COLO668 (cell line): ENCODE measurements around the gene IL1B.
"Not testable (repeated sequence)": the region's sequence is repeated elsewhere in the genome, so short reads cannot be mapped to it uniquely, and the experiment has no call there.

ENCODE experiments used
- DNase-seq: peaks from one replicate; lab custom pipeline; 2025; ENCODE audit not compliant: unreplicated experiment; lab: John Stamatoyannopoulos, UW

Gene IL1B

DNA sequence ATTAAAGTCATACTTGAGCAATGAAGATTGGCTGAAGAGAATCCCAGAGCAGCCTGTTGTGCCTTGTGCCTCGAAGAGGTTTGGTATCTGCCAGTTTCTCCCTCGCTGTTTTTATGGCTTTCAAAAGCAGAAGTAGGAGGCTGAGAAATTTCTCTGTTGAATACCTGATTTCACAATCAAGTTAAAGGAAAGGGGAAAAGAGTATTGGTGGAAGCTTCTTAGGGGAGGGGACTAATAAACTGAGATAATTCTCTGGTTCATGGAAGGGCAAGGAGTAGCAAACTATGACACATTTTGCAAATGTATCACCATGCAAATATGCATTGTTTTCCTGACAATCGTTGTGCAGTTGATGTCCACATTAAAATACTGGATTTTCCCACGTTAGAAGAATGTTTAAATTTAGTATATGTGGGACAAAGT is at the start of gene IL1B:
TSS of gene IL1B (minus strand) at position 85 of the 423 bp plus-strand sequence. CDS start 550 bp downstream, outside the sequence.
- DNase-seq = no peak

- no peak for DNase-seq
Observed at GRCh38 chr2:112886291-112886690, 49.7 kb upstream of the IL1B start.

- DNase-seq = no peak
Observed at GRCh38 chr2:112885506-112885902, 48.9 kb upstream of the IL1B start.

GRCh38 chr2:112884869-112885505 is 48.4 kb upstream of the IL1B start:
- no peak for DNase-seq

- no peak for DNase-seq
Observed at GRCh38 chr2:112883669-112884068, 47.1 kb upstream of the IL1B start.

GRCh38 chr2:112881217-112881985 is 44.8 kb upstream of the IL1B start:
- no peak for DNase-seq

GRCh38 chr2:112880696-112881095 is 44.1 kb upstream of the IL1B start:
- no peak for DNase-seq

DNA sequence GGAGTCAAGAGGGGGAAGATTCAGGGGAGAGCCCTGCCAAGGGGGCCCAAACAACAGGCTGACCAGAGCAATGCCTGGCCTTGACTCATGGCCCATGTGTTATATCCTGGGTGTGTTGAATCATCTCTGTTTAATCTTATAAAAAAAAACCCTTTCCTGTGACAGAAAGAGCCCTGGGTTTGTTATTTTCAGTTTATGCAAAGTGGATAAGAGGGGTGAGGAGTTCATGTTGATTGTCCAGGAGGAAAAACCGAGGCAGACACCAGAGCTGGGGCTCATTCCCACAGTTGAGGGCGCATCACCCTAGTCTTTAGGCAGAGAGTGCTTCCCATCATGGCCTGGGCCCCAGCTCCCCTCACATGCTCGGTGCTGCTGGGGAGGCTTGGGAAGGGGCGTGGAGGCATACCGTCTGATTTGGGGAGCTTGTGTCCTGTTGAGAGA is 43.5 kb upstream of the IL1B start:
- no peak for DNase-seq

DNA sequence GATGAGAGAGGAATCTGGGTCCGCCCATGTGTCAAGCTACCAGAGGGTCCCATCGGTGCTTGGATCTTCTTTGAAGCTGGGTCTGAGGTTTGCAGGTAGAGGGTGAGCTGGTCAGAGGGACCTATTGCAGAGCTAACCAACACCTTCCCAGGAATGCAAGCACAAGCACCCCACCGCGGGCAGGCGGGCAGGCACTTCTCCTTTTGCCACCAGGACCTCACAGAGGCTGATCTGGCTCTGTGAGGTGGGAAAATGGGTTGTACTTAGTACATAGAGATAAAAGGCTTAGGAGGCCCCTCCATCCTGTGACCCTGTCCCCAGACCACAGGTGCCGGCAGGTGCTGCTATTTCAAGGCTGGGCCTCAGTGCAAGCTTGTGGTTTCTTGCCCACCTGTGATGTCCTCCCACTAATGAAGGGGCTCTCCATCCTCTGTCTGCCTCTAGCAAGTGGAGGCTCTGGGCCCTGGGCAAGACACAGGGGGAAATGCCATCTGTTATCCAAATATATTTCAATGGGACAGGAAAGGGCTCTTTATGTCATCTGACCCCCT is 43.0 kb upstream of the IL1B start:
- no peak for DNase-seq

DNA sequence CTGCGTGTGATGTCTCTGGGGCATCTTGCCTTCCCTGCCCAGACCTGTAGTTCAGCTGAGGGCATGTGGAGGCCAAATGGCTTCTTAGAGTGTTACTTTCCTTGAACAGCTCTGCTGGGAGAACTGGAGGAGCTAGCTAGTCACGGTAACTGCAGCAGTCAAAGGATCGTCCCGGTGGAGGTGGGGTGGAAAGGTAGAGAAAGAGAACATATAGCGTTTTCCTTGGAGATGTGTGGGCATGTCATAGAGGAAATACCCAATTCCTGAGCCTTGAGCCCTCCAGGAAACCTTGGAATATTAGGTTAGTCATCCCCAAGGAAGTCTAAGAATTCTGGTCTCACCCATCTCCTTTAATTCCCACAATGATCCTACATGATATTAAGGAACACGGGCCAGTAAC is 40.8 kb upstream of the IL1B start:
- no peak for DNase-seq

DNA sequence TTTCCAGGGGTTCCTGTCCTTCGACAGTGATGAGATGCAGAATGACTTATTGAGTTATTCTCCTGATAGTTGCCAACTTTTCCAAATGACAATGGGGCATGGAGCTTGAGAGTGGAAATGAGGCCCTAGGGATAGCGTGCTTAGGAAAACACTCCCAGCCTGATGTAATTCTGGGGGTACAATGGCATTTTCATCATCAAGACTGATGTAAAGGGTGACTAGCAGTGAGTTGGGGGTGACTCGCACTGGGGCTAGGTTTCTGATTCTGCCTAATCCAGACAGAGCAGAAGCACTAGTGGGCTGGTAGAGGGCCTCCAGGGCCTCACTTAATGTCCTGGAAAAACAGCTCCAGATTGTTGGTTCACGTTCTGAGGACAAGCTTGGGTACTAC is 40.4 kb upstream of the IL1B start:
- DNase-seq = no peak

- DNase-seq = no peak
Observed at GRCh38 chr2:112876257-112876970, 39.8 kb upstream of the IL1B start.

GRCh38 chr2:112870841-112871835 is 34.6 kb upstream of the IL1B start:
- no peak for DNase-seq

GRCh38 chr2:112869258-112869842 is 32.8 kb upstream of the IL1B start:
- DNase-seq = peak; percentile 80

GRCh38 chr2:112867701-112868631 is 31.4 kb upstream of the IL1B start:
- no peak for DNase-seq

DNA sequence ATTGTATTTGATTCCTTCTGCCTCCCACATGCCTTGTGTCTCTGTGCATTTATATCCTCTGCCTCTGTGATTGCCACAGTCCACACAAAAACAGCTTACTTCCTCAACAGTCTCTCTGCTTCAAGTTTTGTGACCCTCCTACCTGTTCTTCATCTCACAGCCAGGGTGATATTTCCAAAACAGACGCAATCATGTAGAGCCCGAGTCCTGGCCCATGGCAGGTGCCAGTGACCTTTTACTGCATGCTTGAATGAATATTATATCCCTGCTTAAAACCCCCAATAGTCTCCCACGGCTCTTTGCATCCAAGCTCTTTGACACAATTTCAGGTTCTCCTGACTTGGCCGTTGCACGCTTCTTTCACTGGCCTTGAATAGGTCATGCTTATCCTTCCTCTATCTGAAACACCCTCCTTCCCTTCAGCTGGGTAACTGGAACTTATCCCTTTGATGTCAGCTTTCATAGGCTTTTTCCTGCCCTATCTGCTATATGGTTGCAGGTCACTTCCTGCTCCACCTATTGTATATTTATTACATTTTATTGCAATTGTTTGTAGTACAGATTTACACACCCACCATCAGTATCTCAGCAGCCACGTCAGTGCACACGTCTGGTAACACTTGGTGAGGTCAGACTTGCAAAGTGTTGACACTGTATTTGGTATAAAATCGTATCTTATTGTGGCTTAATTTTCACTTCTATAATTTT is 29.7 kb upstream of the IL1B start:
- DNase-seq = no peak

DNA sequence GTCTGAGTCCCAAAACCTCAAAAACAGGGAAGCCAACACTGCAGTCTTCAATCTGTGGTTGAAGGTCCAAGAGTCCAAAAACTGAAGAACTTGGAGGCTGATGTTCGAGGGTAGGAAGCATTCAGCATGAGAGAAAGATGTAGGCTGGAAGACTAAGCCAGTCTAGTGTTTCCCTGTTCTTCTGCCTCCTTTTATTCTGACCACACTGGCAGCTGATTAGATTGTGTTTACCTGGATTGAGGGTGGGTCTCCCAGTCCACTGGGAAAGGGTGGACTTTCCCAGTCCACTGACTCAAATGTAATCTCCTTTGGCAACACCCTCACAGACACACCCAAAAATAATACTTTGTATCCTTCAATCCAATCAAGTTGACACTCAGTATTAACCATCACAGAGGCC is 27.5 kb upstream of the IL1B start:
- DNase-seq = no peak

DNA sequence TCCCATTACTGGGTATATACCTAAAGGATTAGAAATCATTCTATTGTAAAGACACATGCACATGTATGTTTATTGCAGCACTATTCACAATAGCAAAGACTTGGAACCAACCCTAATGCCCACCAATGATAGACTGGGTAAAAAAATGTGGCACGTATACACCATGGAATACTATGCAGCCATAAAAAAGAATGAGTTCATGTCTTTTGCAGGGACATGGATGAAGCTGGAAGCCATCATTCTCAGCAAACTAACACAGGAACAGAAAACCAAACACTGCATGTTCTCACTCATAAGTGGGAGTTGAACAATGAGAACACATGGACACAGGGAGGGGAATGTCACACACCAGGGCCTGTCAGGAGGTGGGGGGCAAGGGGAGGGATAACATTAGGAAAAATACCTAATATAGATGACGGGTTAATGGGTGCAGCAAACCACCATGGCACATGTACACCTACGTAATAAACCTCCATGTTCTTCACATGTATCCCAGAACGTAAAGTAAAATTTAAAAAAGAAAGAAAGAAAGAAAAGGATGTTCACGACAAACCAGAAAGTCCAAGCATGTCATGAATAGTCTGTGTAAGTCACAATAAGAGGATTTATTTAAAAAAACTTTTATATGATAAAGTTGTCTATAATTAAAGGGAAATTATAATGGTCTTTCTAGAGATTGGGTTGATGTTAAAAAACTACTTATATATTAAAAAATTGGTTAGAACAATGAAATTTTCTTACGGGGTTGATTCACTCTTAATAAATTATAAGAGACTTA is 23.0 kb upstream of the IL1B start:
- DNase-seq = not testable (repeated sequence)
